Right lung (tissue), 10 donors: ENCODE results near the gene TMLHE. TPM values are rescaled to one million over a fixed set of nuclear protein-coding genes. Genes with fewer than 3 reads are reported as not detected.
"Not testable (repeated sequence)": the region's sequence is repeated elsewhere in the genome, so short reads cannot be mapped to it uniquely, and the experiment has no call there.

Source experiments
- DNase-seq, 2 donors: peaks; one replicate each; pipeline ENCODE4 v3.0.0-alpha.2; 2013
- long read RNA-seq, 8 donors: transcript quantifications; one replicate each; lab custom pipeline, GENCODE V29; 2026
- polyA plus RNA-seq, 5 donors: library from polyadenylated mRNA; unstranded; fragments of 120-200 nt; gene quantifications; one replicate each; pipeline versions ENCODE4 v1.2.1 to v1.2.3, GENCODE V29; 2013; ENCODE audit warnings: inconsistent platforms in 1 of 5, low replicate concordance in 1 of 5; ENCODE audit not compliant: insufficient read length in 5 of 5, insufficient read depth in 1 of 5

TMLHE gene
- 10 to 100 TPM; 17.7 to 28.7 (median 26.2) TPM for polyA plus RNA-seq
- long read RNA-seq, donor 1, transcript TMLHE-201 (8 exons, 2,832 nt): major isoform, 5 of 7 reads
- long read RNA-seq, donor 1, partial matches to known transcripts: 0 of 7 reads
- long read RNA-seq, donor 1, other reads (novel, unspliced or antisense): 0 of 7 reads
- long read RNA-seq, donor 2, transcript TMLHE-201 (8 exons, 2,832 nt): major isoform, 6 of 6 reads
- long read RNA-seq, donor 2, partial matches to known transcripts: 0 of 6 reads
- long read RNA-seq, donor 2, other reads (novel, unspliced or antisense): 0 of 6 reads
- long read RNA-seq, donor 3, transcript TMLHE-201 (8 exons, 2,832 nt): major isoform, 5 of 5 reads
- long read RNA-seq, donor 3, partial matches to known transcripts: 0 of 5 reads
- long read RNA-seq, donor 3, other reads (novel, unspliced or antisense): 0 of 5 reads
- long read RNA-seq, donor 4, transcript TMLHE-201 (8 exons, 2,832 nt): major isoform, 8 of 9 reads
- long read RNA-seq, donor 4, partial matches to known transcripts: 0 of 9 reads
- long read RNA-seq, donor 4, other reads (novel, unspliced or antisense): 0 of 9 reads
- long read RNA-seq, donor 5, transcript TMLHE-201 (8 exons, 2,832 nt): major isoform, 7 of 7 reads
- long read RNA-seq, donor 5, partial matches to known transcripts: 0 of 7 reads
- long read RNA-seq, donor 5, other reads (novel, unspliced or antisense): 0 of 7 reads
- long read RNA-seq, donor 6, transcript TMLHE-201 (8 exons, 2,832 nt): major isoform, 12 of 12 reads
- long read RNA-seq, donor 6, partial matches to known transcripts: 0 of 12 reads
- long read RNA-seq, donor 6, other reads (novel, unspliced or antisense): 0 of 12 reads
- long read RNA-seq, donor 7, transcript TMLHE-201 (8 exons, 2,832 nt): major isoform, 5 of 5 reads
- long read RNA-seq, donor 7, partial matches to known transcripts: 0 of 5 reads
- long read RNA-seq, donor 7, other reads (novel, unspliced or antisense): 0 of 5 reads
- long read RNA-seq, donor 8, partial matches to known transcripts: 0 of 1 reads
- long read RNA-seq, donor 8, other reads (novel, unspliced or antisense): 0 of 1 reads

- peak; percentile 55 to 62 for DNase-seq
Measured at GRCh38 chrX:155612312-155613224, at the start of gene TMLHE, which contains the start of gene SPRY3. TMLHE (minus strand) TSS chrX:155612952; CDS start chrX:155545276, 67,676 bp downstream. SPRY3 (plus strand) TSS chrX:155612586.

- DNase-seq: no peak
Measured at GRCh38 chrX:155662282-155662681, 49.5 kb upstream of the TMLHE start.

- DNase-seq: no peak
Measured at GRCh38 chrX:155645180-155645579, 32.4 kb upstream of the TMLHE start.

GRCh38 chrX:155643240-155643639 lies 30.5 kb upstream of the TMLHE start:
- DNase-seq: no peak

- peak in 1 of 2 donors; percentile 11 for DNase-seq
Measured at GRCh38 chrX:155641371-155641770, 28.6 kb upstream of the TMLHE start.

- DNase-seq: no peak
Measured at GRCh38 chrX:155637714-155638113, 25.0 kb upstream of the TMLHE start.

- not testable (repeated sequence) for DNase-seq
Measured at GRCh38 chrX:155635019-155635418, 22.3 kb upstream of the TMLHE start.

GRCh38 chrX:155632431-155633100 lies 19.8 kb upstream of the TMLHE start:
- no peak for DNase-seq

GRCh38 chrX:155620110-155620509 lies 7.4 kb upstream of the TMLHE start:
- not testable (repeated sequence) for DNase-seq

GRCh38 chrX:155615938-155616337 lies 3.2 kb upstream of the TMLHE start:
- no peak for DNase-seq

GRCh38 chrX:155613927-155614559 lies 1.3 kb upstream of the TMLHE start:
- DNase-seq: no peak

- no peak for DNase-seq
Measured at GRCh38 chrX:155611302-155611701, 1.4 kb downstream of the TMLHE start.

GRCh38 chrX:155592981-155593380 lies 19.8 kb downstream of the TMLHE start:
- no peak for DNase-seq

GRCh38 chrX:155592331-155592730 lies 20.4 kb downstream of the TMLHE start:
- DNase-seq: no peak

- DNase-seq: no peak
Measured at GRCh38 chrX:155577682-155578081, 35.1 kb downstream of the TMLHE start.

- no peak for DNase-seq
Measured at GRCh38 chrX:155563099-155563498, 49.7 kb downstream of the TMLHE start.

GRCh38 chrX:155544881-155545280 lies 67.9 kb downstream of the TMLHE start:
- no peak for DNase-seq

GRCh38 chrX:155535866-155536265 lies 76.9 kb downstream of the TMLHE start:
- DNase-seq: no peak

- DNase-seq: no peak
Measured at GRCh38 chrX:155534800-155535199, 78.0 kb downstream of the TMLHE start.

- DNase-seq: not testable (repeated sequence)
Measured at GRCh38 chrX:155527023-155527422, 85.7 kb downstream of the TMLHE start.
